ENCODE results near the gene LAMA2. TPM values are rescaled to one million over a fixed set of nuclear protein-coding genes. Genes with fewer than 3 reads are reported as not detected.

Gene LAMA2
- total RNA-seq, 4 donors from 2014 or later, result 115 to 153 (median 134) TPM

DNA sequence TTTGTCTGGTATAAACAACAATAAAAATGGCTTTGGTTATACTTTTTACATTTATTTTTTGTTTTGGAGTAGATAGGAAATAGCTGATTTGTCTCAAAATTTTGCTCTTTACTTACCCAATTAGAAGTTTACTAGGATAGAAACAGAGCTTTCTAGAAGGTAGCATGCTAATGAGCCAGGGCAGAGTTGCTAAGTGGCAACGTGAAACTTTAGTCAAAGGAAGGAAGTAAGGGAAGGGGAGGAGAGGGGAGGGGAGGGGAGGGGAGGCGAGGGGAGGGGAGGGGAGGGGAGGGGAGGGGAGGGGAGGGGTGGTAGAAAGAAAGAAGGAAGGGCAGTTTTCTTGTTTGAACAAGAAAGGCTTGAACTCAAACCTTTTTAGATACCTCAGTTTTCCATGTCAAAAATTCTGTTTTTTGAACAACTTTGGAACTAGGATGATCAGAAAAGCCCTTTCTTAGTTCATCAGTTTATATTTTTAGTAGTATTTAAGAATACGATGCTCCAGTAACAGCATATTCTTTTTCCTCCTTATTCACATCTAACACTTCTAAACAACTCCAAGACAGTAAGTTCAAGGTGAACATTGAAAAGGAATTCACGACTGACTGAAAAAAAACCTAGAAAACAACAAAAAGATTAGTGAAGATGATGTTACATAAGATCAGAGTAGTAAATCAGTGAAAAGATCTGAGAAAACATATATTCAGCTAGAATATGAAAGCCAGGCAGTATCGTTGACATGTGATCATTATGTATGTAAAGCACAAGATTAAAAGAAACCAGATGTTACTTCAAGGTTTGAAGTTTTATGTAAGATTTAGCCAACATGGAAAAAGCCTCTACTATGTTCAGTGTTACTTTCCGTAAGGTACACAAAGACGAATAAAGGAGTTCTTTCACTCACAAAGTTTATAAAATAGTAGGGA is 563.6 kb downstream of the LAMA2 start:
- Histone ChIP-seq H3K4me1 (no peaks in the 10 kb centered on the region), H3K27me3 (no peaks in the 10 kb centered on the region), H3K9me3 (no peaks in the 10 kb centered on the region), H3K27ac (replicated peaks in 1 of 4) (no peak overlapping the region), H3K4me3 (no peak overlapping the region), H3K36me3 (peaks cover 0 to 34% (median 0%) of the 10 kb centered on the region in 4 donors)
- WGBS, result 56% methylated on average over 7 of the region's 7 CpGs
- TF ChIP-seq POLR2A (IDR thresholded peaks at IDR 0.05; ENCODE audit: low read depth) (no peak), EP300 (IDR thresholded peaks at IDR 0.05) (no peak), POLR2AphosphoS5 (IDR thresholded peaks at IDR 0.05) (no peak)
- TF ChIP-seq, protein P1, sequence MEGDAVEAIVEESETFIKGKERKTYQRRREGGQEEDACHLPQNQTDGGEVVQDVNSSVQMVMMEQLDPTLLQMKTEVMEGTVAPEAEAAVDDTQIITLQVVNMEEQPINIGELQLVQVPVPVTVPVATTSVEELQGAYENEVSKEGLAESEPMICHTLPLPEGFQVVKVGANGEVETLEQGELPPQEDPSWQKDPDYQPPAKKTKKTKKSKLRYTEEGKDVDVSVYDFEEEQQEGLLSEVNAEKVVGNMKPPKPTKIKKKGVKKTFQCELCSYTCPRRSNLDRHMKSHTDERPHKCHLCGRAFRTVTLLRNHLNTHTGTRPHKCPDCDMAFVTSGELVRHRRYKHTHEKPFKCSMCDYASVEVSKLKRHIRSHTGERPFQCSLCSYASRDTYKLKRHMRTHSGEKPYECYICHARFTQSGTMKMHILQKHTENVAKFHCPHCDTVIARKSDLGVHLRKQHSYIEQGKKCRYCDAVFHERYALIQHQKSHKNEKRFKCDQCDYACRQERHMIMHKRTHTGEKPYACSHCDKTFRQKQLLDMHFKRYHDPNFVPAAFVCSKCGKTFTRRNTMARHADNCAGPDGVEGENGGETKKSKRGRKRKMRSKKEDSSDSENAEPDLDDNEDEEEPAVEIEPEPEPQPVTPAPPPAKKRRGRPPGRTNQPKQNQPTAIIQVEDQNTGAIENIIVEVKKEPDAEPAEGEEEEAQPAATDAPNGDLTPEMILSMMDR (IDR thresholded peaks at IDR 0.05), result no peak
- no peak for DNase-seq (ENCODE audit: extremely low spot score)
- intact Hi-C loops (cut with DNase I), result no loop called here

DNA sequence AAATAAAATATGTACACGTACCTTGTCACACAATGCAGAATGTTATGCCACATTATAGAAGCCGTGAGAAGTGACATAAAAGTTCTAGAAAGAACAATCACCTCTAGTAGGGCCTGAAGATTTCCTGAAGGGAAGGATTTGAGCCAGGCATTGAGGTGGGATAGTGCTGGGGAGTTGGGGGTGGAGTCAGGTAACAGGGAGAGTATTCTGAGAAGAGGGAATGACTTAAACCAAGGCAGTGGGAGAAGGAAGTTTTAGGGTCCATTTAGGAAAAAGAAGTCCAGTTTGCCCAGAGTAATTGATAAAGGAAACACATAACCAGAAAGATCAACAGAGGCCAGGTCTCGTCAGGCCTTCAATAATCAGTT is 564.2 kb downstream of the LAMA2 start:
- Histone ChIP-seq H3K36me3 (peaks cover 0 to 28% (median 0%) of the 10 kb centered on the region in 4 donors), H3K27ac (replicated peaks in 1 of 4) (no peak overlapping the region), H3K4me3 (no peak overlapping the region), H3K27me3 (no peaks in the 10 kb centered on the region), H3K4me1 (no peaks in the 10 kb centered on the region), H3K9me3 (no peaks in the 10 kb centered on the region)
- WGBS, result 52% methylated on average over 3 of the region's 3 CpGs
- intact Hi-C loops (cut with DNase I), result no loop called here
- TF ChIP-seq EP300 (IDR thresholded peaks at IDR 0.05), result no peak
- TF ChIP-seq POLR2AphosphoS5 (IDR thresholded peaks at IDR 0.05), result no peak
- TF ChIP-seq, protein P1 (IDR thresholded peaks at IDR 0.05), result no peak
- TF ChIP-seq POLR2A (IDR thresholded peaks at IDR 0.05; ENCODE audit: low read depth), result no peak
- no peak for DNase-seq (ENCODE audit: extremely low spot score)

DNA sequence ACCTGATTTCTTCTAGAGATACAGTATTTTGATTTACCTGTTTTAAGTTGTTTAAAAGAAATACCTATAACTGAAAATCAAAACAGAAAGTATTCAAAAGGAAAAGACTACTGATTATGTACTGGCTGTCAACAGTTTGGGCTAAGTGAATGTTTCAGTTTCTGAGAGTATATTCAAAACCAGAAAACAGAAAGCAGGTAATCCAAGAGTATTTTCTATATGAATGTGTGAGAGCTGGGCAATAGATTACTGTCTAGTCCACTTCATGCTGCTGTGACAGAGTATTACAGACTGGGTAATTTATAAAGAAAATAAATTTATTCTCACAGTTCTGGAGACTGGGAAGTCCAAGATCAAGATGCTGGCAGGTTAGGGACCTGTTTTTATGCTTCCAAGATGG is 566.0 kb downstream of the LAMA2 start:
- no peak for TF ChIP-seq POLR2AphosphoS5 (IDR thresholded peaks at IDR 0.05)
- TF ChIP-seq, protein P1 (IDR thresholded peaks at IDR 0.05), result no peak
- no peak for TF ChIP-seq EP300 (IDR thresholded peaks at IDR 0.05)
- no peak for TF ChIP-seq POLR2A (IDR thresholded peaks at IDR 0.05; ENCODE audit: low read depth)
- intact Hi-C loops (cut with DNase I), result no loop called here
- H3K4me3 ChIP-seq, result no peak overlapping the region
- no peaks in the 10 kb centered on the region for H3K27me3 ChIP-seq
- no peaks in the 10 kb centered on the region for H3K9me3 ChIP-seq
- peaks cover 0 to 43% (median 0%) of the 10 kb centered on the region in 4 donors for H3K36me3 ChIP-seq
- H3K4me1 ChIP-seq, result no peaks in the 10 kb centered on the region
- no peak overlapping the region for H3K27ac ChIP-seq (replicated peaks in 1 of 4)
- DNase-seq (ENCODE audit: extremely low spot score), result no peak

DNA sequence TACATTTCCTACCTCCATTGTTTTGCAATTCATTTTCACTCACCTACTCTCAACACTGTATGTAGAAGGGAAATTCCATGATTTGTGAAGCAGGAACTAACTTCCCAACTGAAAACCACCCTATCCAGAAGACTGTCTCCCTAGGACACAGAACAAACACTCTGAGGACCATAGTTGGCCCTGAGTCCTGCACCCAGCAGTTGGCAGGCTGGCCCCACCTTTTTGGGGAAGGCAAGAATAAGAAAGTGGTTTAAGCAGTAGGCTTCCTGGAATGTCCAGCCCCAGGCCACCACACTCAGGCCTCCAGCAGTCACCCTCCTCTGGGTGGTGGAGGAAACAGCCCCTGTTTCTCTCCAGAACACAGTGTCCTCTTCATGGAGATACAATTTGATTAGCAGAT is 568.2 kb downstream of the LAMA2 start:
- DNase-seq (ENCODE audit: extremely low spot score), result no peak
- TF ChIP-seq POLR2A (IDR thresholded peaks at IDR 0.05; ENCODE audit: low read depth) (no peak), POLR2AphosphoS5 (IDR thresholded peaks at IDR 0.05) (no peak), EP300 (IDR thresholded peaks at IDR 0.05) (no peak)
- TF ChIP-seq, protein P1 (IDR thresholded peaks at IDR 0.05), result no peak
- no peaks in the 10 kb centered on the region for H3K4me1 ChIP-seq
- no peaks in the 10 kb centered on the region for H3K27me3 ChIP-seq
- H3K4me3 ChIP-seq, result no peak overlapping the region
- peaks cover 0 to 56% (median 0%) of the 10 kb centered on the region in 4 donors for H3K36me3 ChIP-seq
- no peaks in the 10 kb centered on the region for H3K9me3 ChIP-seq
- intact Hi-C loops (cut with DNase I), result no loop called here
- H3K27ac ChIP-seq (replicated peaks in 1 of 4), result no peak overlapping the region
